GM21576 (cell line): ENCODE data around the gene RAB7A.
"Not testable (repeated sequence)": the region's sequence is repeated elsewhere in the genome, so short reads cannot be mapped to it uniquely, and the experiment has no call there.

ENCODE experiments used
- ATAC-seq: cut with Tn5 transposase; IDR thresholded peaks from one replicate; pipeline ENCODE4 v1.9.1; 2021; ENCODE audit warnings: mild to moderate bottlenecking, moderate library complexity; ENCODE audit not compliant: unreplicated experiment

The RAB7A gene

GRCh38 chr3:128710816-128711433 is 15.1 kb upstream of the RAB7A start:
- ATAC-seq: no peak

DNA sequence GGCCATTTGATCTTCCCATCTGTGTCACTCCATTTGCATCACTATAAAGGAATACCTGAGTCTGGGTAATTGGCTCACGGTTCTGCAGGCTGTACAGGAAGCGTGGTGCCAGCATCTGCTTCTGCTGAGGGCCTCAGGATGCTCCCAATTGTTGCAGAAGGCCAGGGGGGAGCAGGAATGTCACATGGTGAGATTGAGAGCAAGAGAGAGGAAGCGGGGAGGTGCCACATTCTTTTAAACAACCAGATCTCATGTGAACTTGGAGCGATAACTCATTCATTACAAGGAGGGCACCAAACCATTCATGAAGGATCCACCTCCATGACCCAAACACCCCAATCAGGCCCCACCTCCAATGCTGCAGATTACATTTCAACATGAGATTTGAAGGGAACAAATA is 13.1 kb upstream of the RAB7A start:
- no peak for ATAC-seq

- ATAC-seq: no peak
Observed at GRCh38 chr3:128714887-128715491, 11.0 kb upstream of the RAB7A start.

DNA sequence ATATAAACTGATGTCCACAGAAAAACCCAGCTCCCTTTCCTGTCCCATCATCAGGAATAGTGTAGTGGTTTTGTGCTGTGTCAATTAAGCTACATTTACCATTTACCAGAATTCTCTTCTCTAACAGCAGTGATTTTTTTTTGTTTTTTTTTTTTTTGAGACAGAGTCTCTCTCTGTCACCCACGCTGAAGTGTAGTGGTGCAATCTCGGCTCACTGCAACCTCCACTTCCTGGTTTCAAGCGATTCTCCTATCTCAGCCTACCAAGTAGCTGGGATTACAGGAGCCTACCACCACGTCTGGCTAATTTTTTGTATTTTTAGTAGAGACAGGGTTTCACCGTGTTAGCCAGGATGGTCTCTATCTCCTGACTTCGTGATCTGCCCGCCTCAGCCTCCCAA is 7.1 kb upstream of the RAB7A start:
- not testable (repeated sequence) for ATAC-seq

DNA sequence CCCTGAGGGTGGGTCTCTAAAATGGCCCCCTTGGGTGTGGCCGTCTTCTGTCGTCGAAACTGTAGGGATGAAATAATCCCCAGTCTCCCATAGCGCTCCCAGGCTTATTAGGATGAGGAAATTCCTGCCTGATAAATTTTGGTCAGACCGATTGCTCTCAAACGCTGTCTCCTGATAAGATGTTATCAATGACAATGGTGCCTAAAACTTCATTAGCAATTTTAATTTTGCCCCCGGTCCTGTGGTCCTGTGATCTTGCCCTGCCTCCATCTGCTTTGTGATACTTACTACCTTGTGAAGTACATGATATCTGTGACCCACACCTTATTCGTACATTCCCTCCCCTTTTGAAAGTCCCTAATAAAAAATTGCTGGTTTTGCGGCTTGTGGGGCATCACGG is 5.1 kb upstream of the RAB7A start:
- ATAC-seq: no peak

- ATAC-seq: no peak
Observed at GRCh38 chr3:128723477-128723876, 2.5 kb upstream of the RAB7A start.

DNA sequence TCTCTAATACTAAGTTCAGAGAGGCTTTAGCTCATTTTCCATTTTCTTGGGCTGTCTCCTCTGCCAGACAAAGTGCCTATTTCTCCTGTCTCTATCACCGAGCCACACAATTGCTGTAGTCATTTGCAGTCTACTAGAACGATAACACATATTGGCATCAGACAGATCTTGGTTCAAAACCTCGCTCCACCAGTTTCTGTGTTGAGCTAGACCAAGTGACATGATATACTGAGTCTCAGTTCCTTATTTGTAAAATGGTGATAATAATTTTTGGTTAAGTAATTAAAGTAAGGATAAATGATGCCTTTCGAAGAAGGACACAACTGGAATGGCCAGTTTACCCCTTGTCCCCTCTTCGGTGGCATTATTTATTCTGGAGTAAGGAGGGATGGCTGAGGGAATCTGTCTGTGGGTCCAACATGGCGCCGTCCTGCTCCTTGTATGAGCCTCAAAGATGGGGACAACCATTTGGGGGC is 398 bp upstream of the RAB7A start:
- peak; percentile 15 for ATAC-seq

GRCh38 chr3:128727059-128727458 is 1.1 kb downstream of the RAB7A start:
- no peak for ATAC-seq

- ATAC-seq: no peak
Observed at GRCh38 chr3:128727485-128727884, 1.5 kb downstream of the RAB7A start.

- ATAC-seq: no peak
Observed at GRCh38 chr3:128727996-128728395, 2.0 kb downstream of the RAB7A start.

DNA sequence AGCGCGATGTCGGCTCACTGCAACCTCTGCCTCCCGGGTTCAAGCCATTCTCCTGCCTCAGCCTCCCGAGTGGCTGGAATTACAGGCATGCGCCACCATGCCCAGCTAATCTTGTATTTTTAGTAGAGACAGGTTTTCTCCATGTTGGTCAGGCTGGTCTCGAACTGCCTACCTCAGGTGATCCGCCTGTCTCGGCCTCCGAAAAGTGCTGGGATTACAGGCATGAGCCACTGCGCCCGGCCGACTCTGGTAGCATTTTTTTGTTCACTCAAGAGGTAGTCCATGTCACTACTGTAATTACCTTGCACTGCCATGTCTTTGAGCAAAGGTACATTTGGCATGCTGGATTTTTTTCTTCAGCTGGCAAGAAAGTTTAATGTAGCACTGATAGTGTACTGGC is 2.5 kb downstream of the RAB7A start:
- not testable (repeated sequence) for ATAC-seq

GRCh38 chr3:128730471-128730870 is 4.5 kb downstream of the RAB7A start:
- ATAC-seq: no peak

GRCh38 chr3:128734523-128735189 is 8.7 kb downstream of the RAB7A start:
- no peak for ATAC-seq

DNA sequence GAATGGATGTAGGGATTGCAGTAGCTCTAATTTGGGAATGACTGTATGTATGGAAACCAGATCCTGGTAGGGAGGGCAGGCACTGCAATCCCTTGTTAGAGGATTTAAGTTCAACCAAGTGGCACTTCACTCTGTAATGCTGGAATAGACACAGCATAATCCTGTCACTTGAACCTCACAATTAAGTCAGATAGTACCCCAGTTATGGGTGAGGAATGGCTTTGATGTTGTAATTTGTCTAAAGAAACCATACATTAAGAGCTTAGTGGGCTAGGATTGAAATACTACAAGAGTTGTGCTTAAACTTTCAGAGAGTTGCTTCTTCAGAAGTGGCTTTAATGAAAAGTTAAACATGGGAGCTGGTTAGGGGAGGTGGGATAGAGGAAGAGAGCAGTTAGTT is 9.3 kb downstream of the RAB7A start:
- ATAC-seq: no peak

DNA sequence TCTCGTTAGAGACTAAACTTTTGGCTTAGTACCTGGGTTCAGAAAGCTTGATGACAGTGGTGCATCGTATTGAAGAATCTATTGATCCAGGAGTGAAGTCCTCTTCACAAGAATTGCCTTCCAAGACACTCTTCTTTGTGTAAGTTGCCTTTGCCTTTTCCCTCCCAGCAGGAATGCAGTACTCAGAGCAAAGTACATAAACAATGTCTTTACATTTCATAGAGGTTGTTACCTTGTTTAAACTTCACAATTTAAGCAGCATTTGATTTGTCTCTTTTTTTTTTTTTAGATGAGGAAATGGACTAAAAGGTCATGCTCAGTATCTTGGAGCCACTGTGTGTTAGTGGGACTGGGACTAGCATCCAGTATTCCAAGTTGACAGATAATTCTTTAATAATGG is 9.9 kb downstream of the RAB7A start:
- ATAC-seq: no peak

DNA sequence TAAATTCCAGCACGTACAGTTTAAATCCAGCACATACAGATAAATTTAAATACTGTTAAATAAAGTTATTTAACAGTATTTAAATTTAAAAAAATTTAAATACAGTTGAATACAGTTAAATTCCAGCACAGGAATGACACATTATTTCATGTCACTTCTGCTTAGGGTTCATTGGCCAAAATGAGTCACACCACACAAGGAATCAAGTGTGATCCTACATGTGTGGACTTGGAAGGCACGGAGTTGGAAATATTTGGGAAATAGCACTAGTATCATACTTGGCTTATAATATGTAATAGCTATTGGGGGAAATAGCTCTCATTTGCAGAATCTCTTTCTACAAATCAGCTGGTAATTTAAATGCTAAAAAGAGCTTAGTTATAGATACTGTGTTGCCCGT is 10.6 kb downstream of the RAB7A start:
- no peak for ATAC-seq

- no peak for ATAC-seq
Observed at GRCh38 chr3:128740621-128741020, 14.6 kb downstream of the RAB7A start.

- no peak for ATAC-seq
Observed at GRCh38 chr3:128742821-128743594, 17.0 kb downstream of the RAB7A start.

GRCh38 chr3:128745742-128746141 is 19.8 kb downstream of the RAB7A start:
- ATAC-seq: no peak

DNA sequence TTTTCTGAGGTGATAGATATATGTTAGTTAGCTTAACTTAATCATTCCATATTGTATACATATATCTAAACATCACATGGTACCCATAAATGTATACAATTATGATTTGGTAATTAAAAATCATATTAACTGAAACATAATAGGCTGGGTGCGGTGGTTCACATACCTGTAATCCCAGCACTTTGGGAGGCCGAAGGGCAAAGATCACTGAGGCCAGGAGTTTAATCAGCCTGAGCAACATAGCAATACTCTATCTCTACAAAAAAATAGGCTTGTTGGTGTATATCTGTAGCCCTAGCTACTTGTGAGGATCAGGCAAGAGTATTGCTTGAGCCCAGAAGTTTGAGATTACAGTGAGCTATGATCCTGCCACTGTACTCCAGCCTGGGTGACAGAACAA is 20.9 kb downstream of the RAB7A start:
- no peak for ATAC-seq

GRCh38 chr3:128748557-128748956 is 22.6 kb downstream of the RAB7A start:
- no peak for ATAC-seq

DNA sequence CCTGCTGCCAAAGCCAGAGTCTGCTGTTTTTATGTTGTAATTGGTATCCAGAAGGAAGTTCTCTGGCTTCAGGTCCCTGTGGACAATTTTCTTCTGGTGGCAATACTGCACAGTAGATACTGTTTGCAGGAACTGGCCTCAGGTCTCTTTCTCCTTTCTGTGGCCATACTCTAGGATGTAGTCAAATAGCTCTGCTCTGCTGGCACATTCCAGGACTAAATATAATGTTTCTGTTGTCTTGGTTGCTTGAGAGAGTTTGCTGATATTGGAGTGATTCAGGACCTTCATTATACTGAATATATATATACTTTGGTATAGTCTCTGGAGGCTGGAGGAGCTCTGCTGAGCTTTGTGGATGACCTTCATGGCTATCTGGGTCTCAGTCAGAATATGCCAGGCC is 23.1 kb downstream of the RAB7A start:
- ATAC-seq: no peak
